ENCODE results near the gene COX8A.

COX8A gene

GRCh38 chr11:64015510-64015909 is 41.1 kb downstream of the COX8A start:
- Mint-ChIP-seq H3K27me3 (ENCODE audit: low read depth) (no peaks in the 10 kb centered on the region), H3K9me3 (peaks cover 9% of the 10 kb centered on the region), H3K4me1 (ENCODE audit: low read depth) (no peaks in the 10 kb centered on the region), H3K4me3 (no peak overlapping the region), H3K27ac (no peak overlapping the region), H3K36me3 (ENCODE audit: low read depth) (no peaks in the 10 kb centered on the region)
- DNase-seq (ENCODE audit: low spot score) = no peak

DNA sequence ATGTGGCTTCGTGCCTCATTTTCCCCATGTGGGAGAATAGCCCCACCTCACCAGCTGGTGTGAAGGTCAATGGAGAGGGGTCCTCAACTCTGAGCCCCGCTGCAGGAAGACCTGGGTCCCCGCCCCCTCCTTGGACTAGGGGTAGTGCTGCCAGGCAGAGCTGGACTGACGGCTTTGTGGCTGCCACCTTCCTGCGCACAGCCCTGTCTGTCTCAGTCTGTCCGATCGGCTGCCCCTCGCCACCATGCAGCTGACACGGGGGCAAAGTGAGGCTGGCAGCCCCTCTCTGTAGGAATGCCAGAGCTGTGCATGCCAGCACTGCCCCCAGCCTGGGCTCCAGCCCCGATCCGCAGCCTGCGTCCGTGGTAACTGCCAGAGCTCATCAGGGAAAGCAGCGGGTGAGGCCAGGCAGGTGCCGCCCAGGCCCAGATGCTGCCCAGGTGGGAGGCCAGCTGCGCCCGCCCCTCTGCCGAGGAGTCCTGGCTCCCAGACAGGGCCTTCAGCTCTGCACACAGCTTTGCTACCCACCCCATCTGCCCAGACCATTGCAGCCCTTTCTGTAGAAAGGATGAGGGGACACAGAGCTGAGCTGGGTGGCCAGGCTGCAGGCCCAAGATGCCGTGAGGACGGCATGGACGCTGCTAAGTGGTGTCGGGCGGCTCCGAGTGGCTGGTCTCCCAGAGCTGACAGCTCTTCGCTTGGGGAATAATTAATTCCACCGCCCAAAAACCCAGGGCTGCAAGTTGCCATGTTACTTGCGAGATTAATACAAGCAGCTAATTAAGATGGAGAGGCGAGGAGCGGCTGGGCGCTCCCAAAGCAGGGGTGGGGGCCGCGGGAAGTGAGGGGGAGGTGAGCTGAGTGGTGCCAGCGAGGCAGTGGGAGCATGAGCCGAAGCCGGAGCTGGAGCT is 41.8 kb downstream of the COX8A start:
- H3K27ac Mint-ChIP-seq = no peak overlapping the region
- no peaks in the 10 kb centered on the region for H3K36me3 Mint-ChIP-seq (ENCODE audit: low read depth)
- no peaks in the 10 kb centered on the region for H3K4me1 Mint-ChIP-seq (ENCODE audit: low read depth)
- DNase-seq (ENCODE audit: low spot score) = no peak
- no peaks in the 10 kb centered on the region for H3K27me3 Mint-ChIP-seq (ENCODE audit: low read depth)
- H3K9me3 Mint-ChIP-seq = peaks cover 2% of the 10 kb centered on the region
- H3K4me3 Mint-ChIP-seq = no peak overlapping the region

DNA sequence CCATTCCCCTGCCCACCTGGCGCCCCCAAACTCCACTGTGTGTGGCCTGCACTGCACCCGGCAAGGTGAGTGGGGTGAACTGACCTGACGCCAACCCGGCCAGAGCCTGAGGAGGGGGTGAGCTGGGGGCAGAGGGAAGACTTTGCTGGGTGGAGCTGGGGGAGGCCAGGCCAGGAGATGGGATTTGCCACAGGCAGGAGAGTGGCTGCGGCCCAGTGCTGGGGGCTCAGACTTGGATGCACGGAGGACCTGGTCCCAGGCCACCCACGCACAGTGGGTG is 43.5 kb downstream of the COX8A start:
- H3K36me3 Mint-ChIP-seq (ENCODE audit: low read depth) = no peaks in the 10 kb centered on the region

DNA sequence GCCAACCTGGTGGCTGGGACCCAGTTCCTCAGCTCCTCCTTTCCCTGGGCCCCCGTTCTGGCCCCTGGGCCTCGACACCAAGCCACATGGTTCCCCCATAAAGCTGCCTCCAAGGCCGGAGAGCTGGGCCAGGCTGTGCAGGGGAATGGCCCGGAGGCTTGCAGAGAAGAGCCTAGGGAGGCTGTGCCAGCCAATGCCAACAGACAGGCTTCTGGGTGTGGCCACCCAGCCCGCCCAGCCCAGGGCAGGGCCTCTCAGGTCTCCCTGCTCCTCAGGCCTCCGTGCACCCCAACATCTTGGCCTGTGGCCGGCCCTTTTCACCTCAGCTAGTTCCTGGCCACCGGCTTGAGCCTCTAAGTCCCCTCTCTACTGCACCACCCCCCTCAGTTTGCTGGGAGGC is 43.9 kb downstream of the COX8A start:
- DNase-seq (ENCODE audit: low spot score) = no peak
- Mint-ChIP-seq H3K36me3 (ENCODE audit: low read depth) (no peaks in the 10 kb centered on the region), H3K27me3 (ENCODE audit: low read depth) (no peaks in the 10 kb centered on the region), H3K4me3 (no peak overlapping the region), H3K27ac (no peak overlapping the region), H3K4me1 (ENCODE audit: low read depth) (no peaks in the 10 kb centered on the region), H3K9me3 (no peaks in the 10 kb centered on the region)

More for the DNA sequence above, 43.5 kb downstream of the COX8A start:
- no peak for DNase-seq (ENCODE audit: low spot score)
- Mint-ChIP-seq H3K27ac (no peak overlapping the region), H3K27me3 (ENCODE audit: low read depth) (no peaks in the 10 kb centered on the region), H3K4me3 (no peak overlapping the region), H3K9me3 (no peaks in the 10 kb centered on the region), H3K4me1 (ENCODE audit: low read depth) (no peaks in the 10 kb centered on the region)

DNA sequence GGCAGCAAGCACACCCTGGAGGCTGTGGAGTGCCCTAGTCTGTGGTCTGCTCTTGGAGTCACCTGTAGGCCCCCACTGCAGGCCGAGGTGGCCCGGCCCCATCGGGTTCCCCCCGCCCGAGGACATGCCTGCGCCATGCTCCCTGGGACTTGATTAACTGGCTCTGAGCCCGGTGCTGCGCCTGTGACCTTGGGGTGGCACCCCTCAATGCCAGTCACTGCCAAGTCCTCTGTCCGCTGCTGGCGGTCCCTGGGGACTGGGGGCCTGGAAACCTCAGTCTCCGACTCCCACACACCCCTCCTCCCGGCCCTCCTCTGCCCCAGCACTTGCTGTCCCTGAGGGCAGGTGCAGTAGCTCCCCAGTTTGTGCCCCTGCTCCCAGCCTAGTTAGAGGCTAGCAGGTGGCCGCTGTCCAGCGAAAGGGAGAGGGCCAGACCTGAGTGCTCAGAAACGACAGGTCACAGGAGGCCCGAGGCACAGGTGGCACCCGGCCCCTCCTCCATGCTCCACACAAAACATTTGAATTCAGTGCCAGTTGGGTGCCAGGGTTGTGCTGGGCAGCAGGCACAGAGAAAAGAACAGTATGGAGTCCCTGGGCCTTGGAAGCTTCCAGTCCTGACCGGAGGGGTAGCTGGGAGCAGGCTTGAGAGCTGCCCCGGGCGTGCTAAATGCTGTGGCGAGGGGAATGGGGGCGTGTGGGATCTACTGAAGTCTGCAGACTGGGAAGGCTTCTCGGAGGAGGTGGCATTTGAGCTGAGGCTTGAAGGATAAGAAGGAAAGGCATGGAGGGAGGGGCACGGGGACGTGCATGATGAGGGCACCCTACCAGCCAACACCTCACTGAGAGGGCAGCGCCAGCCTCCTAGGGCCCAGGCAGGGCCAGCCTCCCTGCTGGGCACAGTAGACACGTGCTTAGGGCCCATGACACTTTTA is 45.0 kb downstream of the COX8A start:
- Mint-ChIP-seq H3K4me1 (ENCODE audit: low read depth) (no peaks in the 10 kb centered on the region), H3K27ac (no peak overlapping the region), H3K27me3 (ENCODE audit: low read depth) (no peaks in the 10 kb centered on the region), H3K4me3 (no peak overlapping the region), H3K9me3 (no peaks in the 10 kb centered on the region), H3K36me3 (ENCODE audit: low read depth) (no peaks in the 10 kb centered on the region)
- DNase-seq (ENCODE audit: low spot score) = no peak

DNA sequence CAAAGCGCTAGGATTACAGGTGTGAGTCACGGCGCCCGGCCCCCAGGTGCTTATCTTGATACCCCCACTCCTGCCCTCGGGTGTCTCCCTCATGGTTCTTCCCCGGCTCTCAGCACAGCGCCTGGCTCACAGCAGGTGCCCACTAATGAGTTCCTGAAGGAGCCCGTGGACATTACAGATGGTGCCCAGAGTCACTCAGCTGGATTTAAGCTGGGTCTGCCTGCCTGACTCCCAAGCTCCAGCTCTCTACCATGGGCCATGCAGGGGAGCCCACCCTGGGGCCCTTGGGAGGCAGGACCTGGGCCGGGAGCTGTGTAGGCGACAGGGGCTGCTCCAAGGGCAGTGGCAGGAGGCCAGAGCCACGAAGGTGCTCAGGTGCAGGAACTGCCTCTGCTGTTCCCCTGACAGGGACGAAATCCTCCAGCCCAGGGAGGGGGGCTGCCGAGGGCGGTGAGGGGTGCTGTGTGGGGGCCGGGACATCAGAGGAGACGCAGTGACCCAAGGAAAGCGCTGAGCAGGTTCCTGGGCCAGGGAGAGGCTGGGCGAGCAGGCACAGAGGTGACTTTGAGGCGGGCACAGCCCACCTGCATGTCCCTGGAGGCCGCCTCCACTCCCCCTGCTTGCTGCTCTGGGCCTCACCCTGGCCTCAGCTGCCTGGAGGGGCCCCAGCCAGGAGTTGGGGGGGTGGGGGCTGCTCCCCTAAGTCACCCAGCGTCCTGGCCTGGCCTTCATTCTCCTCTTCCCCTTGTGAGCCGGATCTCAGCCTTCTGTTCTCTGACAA is 46.7 kb downstream of the COX8A start:
- Mint-ChIP-seq H3K9me3 (no peaks in the 10 kb centered on the region), H3K4me3 (no peak overlapping the region), H3K27me3 (ENCODE audit: low read depth) (no peaks in the 10 kb centered on the region)

GRCh38 chr11:64021757-64022093 is 47.3 kb downstream of the COX8A start:
- DNase-seq (ENCODE audit: low spot score) = no peak
- Mint-ChIP-seq H3K36me3 (ENCODE audit: low read depth) (no peaks in the 10 kb centered on the region), H3K27ac (no peak overlapping the region), H3K4me3 (no peak overlapping the region), H3K4me1 (ENCODE audit: low read depth) (no peaks in the 10 kb centered on the region), H3K27me3 (ENCODE audit: low read depth) (peaks cover 1% of the 10 kb centered on the region), H3K9me3 (no peaks in the 10 kb centered on the region)

More for the DNA sequence above, 46.7 kb downstream of the COX8A start:
- Mint-ChIP-seq H3K36me3 (ENCODE audit: low read depth) (no peaks in the 10 kb centered on the region), H3K4me1 (ENCODE audit: low read depth) (no peaks in the 10 kb centered on the region), H3K27ac (no peak overlapping the region)
- no peak for DNase-seq (ENCODE audit: low spot score)

GRCh38 chr11:64022125-64022784 is 47.8 kb downstream of the COX8A start:
- Mint-ChIP-seq H3K9me3 (no peaks in the 10 kb centered on the region), H3K36me3 (ENCODE audit: low read depth) (no peaks in the 10 kb centered on the region), H3K27me3 (ENCODE audit: low read depth) (peaks cover 6% of the 10 kb centered on the region), H3K27ac (no peak overlapping the region), H3K4me3 (no peak overlapping the region), H3K4me1 (ENCODE audit: low read depth) (no peaks in the 10 kb centered on the region)
- DNase-seq (ENCODE audit: low spot score) = no peak

DNA sequence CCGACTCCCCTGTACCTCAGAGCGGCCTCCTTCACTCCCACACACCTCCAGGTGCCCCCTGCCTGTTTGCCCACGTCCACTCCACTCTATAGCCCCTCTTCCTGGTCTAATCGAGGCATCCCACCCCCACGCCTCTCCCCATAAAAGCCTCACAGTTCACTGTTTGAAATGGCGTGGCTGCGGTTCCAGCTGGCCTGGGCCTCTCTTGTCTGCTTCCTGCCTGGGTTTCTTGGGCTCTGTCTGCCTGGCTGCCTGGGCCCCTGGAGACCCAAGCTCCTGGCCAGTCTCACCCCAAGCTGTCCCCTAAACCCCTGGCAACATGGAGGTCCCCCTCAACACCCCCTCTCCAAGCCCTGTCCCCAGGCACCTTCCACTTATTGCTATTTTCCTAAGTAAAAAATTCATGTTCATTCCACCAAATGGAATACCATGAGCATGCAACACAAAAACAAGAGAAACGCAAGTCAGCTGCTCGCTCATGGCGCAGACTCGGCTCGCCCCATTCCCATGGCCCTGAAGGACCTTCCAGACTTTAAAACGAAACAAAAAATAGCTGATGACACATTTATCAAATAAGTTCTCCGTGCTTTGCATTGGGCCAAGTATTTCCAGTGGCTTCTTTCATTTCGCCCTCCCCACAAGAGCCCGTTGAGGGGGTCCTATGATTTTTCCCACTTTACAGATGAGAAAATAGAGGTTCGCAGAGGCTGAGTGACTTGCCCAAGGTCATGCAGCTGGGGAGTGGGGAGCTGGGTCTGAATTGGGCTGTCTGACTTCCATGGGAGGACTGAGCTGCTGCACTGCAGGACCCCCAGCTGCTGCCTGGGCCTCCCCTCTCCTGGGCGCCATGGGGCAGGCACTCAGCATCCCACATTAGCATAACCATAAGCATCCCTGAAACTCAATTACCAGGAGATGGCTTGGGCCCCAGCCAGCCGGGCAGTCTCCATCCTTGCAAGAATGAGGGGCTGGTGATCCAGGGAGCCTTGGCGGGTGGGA is 49.6 kb downstream of the COX8A start:
- DNase-seq (ENCODE audit: low spot score) = no peak
- Mint-ChIP-seq H3K9me3 (no peaks in the 10 kb centered on the region), H3K27me3 (ENCODE audit: low read depth) (peaks cover 11% of the 10 kb centered on the region), H3K4me1 (ENCODE audit: low read depth) (no peaks in the 10 kb centered on the region), H3K27ac (no peak overlapping the region), H3K36me3 (ENCODE audit: low read depth) (no peaks in the 10 kb centered on the region), H3K4me3 (no peak overlapping the region)

DNA sequence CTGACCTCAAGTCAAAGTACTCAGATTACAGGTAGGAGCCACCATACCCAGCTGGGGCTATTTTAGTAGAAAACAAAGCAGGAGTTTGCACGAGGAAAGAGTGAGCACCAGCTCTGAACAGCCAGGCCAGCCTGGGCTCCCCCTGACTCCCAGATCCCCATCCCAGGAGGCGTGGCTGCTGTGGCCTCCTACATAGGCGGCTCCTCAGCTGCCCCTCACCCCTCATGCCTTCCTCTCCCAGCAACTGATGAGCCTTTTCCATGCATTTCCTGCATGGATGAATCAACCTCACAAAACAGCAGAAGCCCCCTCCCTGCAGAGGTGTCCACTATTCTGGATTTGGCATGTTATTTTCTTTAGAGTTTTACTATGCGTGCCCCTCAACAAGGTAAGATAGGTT is 50.8 kb downstream of the COX8A start:
- Mint-ChIP-seq H3K27ac (no peak overlapping the region), H3K27me3 (ENCODE audit: low read depth) (peaks cover 11% of the 10 kb centered on the region), H3K4me3 (no peak overlapping the region), H3K36me3 (ENCODE audit: low read depth) (no peaks in the 10 kb centered on the region), H3K4me1 (ENCODE audit: low read depth) (no peaks in the 10 kb centered on the region), H3K9me3 (no peaks in the 10 kb centered on the region)
- DNase-seq (ENCODE audit: low spot score) = no peak

All from T-helper 2 cell treated with Interferon-gamma antibody and Interleukin-4, amounts not matched to agents 5 μg/mL and 100 μg/mL, for 36 hours (primary cell).